Jurkat, Clone E6-1 (cell line): Measurements from ENCODE around the gene FGG.

ENCODE experiments used
- DNase-seq: peaks from one replicate; pipeline ENCODE4 v3.0.0-alpha.2; 2011; ENCODE audit warnings: low read depth, low spot score
- H3K4me3 ChIP-seq: 2 replicates; pipeline ENCODE4 v1.5.1; 2011; ENCODE audit warnings: mild to moderate bottlenecking, low read length, control low read depth, moderate library complexity

The FGG gene

DNA sequence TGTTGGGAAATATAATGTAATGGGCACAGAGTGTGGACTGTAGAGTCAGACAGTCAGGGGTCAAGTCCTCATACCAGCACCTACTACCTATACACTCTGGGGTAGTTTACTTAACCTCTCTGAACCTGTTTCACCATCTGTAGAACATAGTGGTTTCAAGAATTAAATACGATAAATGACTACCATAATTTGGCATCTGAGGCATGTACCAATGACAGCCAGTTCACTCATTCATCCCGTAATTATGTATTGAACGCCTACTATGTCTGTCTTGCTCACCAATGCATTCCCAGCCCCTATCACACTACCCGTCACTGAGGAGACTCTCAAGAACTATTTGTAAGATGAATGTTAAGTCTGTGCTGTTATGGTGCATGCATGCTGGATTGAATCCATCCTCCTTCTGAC is 51.6 kb downstream of the FGG start:
- no peak for DNase-seq
- no peak overlapping the region for H3K4me3 ChIP-seq

- DNase-seq = no peak
- no peak overlapping the region for H3K4me3 ChIP-seq
Observed at GRCh38 chr4:154560419-154560801, 52.0 kb downstream of the FGG start.

GRCh38 chr4:154559494-154560418 is 52.7 kb downstream of the FGG start:
- DNase-seq = peak; percentile 35
- H3K4me3 ChIP-seq = no peak overlapping the region

DNA sequence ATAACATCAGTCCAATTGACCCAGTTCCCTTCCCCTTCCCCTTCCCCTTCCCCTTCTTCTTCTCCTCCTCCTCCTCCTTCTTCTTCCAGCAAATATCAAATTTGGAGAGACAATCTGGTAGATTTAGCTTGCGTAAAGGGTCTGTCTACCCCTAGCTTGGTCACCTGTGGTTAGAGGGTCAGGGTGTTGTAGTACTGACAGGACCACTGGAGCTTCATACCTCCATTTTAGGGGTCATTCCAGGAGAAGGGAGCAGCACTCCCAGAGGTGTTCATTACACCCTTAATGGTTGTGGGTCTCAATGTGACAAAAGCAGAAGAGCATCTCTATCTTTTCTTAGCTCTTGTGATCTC is 53.3 kb downstream of the FGG start:
- H3K4me3 ChIP-seq = no peak overlapping the region
- no peak for DNase-seq
